CD4-positive, CD25-positive, alpha-beta regulatory T cell (primary cell): ENCODE data around the gene NUP188. TPM values are rescaled to one million over a fixed set of nuclear protein-coding genes. Genes with fewer than 3 reads are reported as not detected.

ENCODE experiments used
- ATAC-seq, 2 donors: fragments of 150-1000 bp; cut with Tn5 transposase; one replicate each; pipeline ENCODE4 v1.10.0; 2021; ENCODE audit warnings: low read depth in 2 of 2, moderate number of reproducible peaks in 2 of 2, moderate library complexity in 1 of 2
- DNase-seq, 3 donors: peaks; one replicate each; pipeline versions ENCODE4 v3.0.0 to v3.0.0-alpha.2; 2012 to 2022; ENCODE audit warnings: mixed read lengths in 1 of 3
- H3K27ac ChIP-seq: one replicate; pipeline ENCODE4 v1.7.0; 2013; ENCODE audit warnings: mild to moderate bottlenecking, low read length; ENCODE audit not compliant: insufficient read depth, poor library complexity, severe bottlenecking
- H3K27me3 ChIP-seq: one replicate; pipeline ENCODE4 v1.7.0; 2013; ENCODE audit warnings: low read length; ENCODE audit not compliant: control insufficient read depth, insufficient read depth
- H3K36me3 ChIP-seq: one replicate; pipeline ENCODE4 v1.7.0; 2013; ENCODE audit warnings: mild to moderate bottlenecking, low read length, moderate library complexity; ENCODE audit not compliant: control insufficient read depth, insufficient read depth
- H3K4me1 ChIP-seq: 2 replicates; pipeline ENCODE4 v1.7.0; 2013; ENCODE audit warnings: mild to moderate bottlenecking, low read length; ENCODE audit not compliant: insufficient read depth, control insufficient read depth, poor library complexity, severe bottlenecking
- H3K4me3 ChIP-seq: one replicate; pipeline ENCODE4 v1.7.0; 2013; ENCODE audit warnings: low read depth, mild to moderate bottlenecking, low read length, moderate library complexity
- H3K9me3 ChIP-seq, 2 experiments: 1 replicate in 1 of 2; 2 replicates in 1 of 2; pipeline ENCODE4 v1.7.0; 2013; ENCODE audit warnings: low read length in 2 of 2, mild to moderate bottlenecking in 1 of 2, moderate library complexity in 1 of 2; ENCODE audit not compliant: control insufficient read depth in 2 of 2
- H3K27ac Mint-ChIP-seq, 3 donors: one replicate each; pipeline ENCODE4 v1.8.0; 2020 to 2022; ENCODE audit warnings: mild to moderate bottlenecking in 3 of 3, mixed read lengths in 3 of 3, moderate library complexity in 2 of 3
- H3K27me3 Mint-ChIP-seq: one replicate; pipeline ENCODE4 v1.8.0; 2022; ENCODE audit warnings: mild to moderate bottlenecking, mixed read lengths
- H3K36me3 Mint-ChIP-seq: one replicate; pipeline ENCODE4 v1.8.0; 2020; ENCODE audit warnings: mixed read lengths
- H3K4me1 Mint-ChIP-seq, 4 donors: one replicate each; pipeline ENCODE4 v1.8.0; 2020 to 2022; ENCODE audit warnings: mixed read lengths in 4 of 4, mild to moderate bottlenecking in 1 of 4
- H3K4me3 Mint-ChIP-seq, 4 donors: one replicate each; pipeline ENCODE4 v1.8.0; 2020 to 2022; ENCODE audit warnings: mild to moderate bottlenecking in 4 of 4, mixed read lengths in 4 of 4, moderate library complexity in 3 of 4
- H3K9me3 Mint-ChIP-seq, 7 donors: one replicate each; pipeline ENCODE4 v1.8.0; 2020 to 2022; ENCODE audit warnings: mixed read lengths in 7 of 7, mild to moderate bottlenecking in 3 of 7, moderate library complexity in 2 of 7
- polyA plus RNA-seq, 4 donors: library from polyadenylated mRNA; unstranded; fragments of 300-500 nt; fragmentation: Illumina TruSeq; gene quantifications; one replicate each; pipeline ENCODE4 v1.2.3, GENCODE V29; 2021
- total RNA-seq: library from RNA; stranded (reverse); gene quantifications from one replicate; pipeline ENCODE4 v1.2.3, GENCODE V29; 2022

NUP188 gene
- total and polyA plus RNA-seq, 5 donors from 2014 or later: 20.8 to 74.3 (median 22.6) TPM

DNA sequence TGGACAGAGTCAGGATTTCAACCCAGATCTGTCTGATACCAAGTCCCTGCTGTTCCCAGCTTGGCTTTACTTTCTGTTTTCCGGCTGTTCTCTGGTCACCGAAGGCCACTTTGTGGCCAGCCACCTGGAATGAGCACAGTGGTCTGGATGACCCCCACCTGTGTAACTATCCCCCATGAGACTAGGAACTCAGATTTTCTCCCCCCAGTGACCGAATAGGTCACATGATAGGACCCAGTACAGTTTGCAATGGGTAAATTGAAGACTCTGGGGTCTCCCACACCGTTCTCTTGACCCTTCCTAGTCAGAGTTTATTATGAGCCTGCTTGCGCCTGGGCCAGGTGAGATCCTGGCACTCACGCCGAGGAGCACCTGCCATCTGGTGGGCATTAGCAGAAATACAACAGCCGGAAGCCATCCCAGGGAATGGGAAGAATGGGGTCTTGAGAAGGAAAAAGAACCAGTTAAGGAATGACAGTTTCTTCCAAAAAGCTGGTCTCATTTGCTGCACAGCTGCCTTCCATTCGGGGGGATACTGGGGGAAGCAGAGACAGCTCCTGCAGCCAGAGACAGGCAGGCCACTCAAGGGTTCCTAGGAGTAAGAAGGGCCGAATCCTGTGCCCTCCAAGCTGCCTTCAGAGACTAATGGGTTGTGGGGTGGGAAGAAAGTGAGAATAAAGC is 19.6 kb upstream of the NUP188 start:
- Histone ChIP-seq H3K4me3 (no peak overlapping the region), H3K36me3 (no peaks in the 10 kb centered on the region), H3K27me3 (no peaks in the 10 kb centered on the region), H3K9me3 (no peaks in the 10 kb centered on the region), H3K27ac (no peak overlapping the region), H3K4me1 (peaks cover 6% of the 10 kb centered on the region)
- peaks cover 4 to 23% (median 6%) of the 10 kb centered on the region in 4 donors for H3K4me1 Mint-ChIP-seq
- no peaks in the 10 kb centered on the region for H3K9me3 Mint-ChIP-seq
- peak; percentile 61 to 71 for ATAC-seq
- H3K27me3 Mint-ChIP-seq: peaks cover 5% of the 10 kb centered on the region
- H3K4me3 Mint-ChIP-seq: peak overlapping the region in 2 of 4 donors; percentile 4 to 35
- H3K36me3 Mint-ChIP-seq: no peaks in the 10 kb centered on the region
- peak overlapping the region in 2 of 3 donors; percentile 81 to 89 for H3K27ac Mint-ChIP-seq
- DNase-seq: peak; percentile 41 to 57 (median 50)

DNA sequence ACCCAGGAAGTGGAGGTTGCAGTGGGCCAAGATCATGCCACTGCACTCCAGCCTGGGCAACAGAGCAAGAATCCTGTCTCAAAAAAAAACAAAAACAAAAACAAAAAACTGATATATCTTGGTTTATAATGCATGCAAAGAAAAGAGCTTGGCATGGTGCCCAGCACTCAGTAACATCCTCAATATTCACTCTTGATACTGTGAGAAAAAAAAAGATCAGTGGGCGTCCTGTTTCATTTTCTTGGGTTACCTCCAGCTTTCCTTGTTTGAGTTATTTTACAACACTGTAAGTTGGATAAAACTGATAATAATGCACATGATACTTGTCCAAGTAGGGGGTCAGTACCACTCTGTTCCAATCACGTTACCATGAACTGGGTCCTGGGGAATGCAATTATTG is 18.9 kb upstream of the NUP188 start:
- H3K27ac Mint-ChIP-seq: no peak overlapping the region
- Histone ChIP-seq H3K36me3 (no peaks in the 10 kb centered on the region), H3K27me3 (no peaks in the 10 kb centered on the region), H3K9me3 (no peaks in the 10 kb centered on the region), H3K4me1 (peaks cover 6% of the 10 kb centered on the region), H3K4me3 (no peak overlapping the region), H3K27ac (no peak overlapping the region)
- ATAC-seq (no peak), DNase-seq (no peak)
- peaks cover 5% of the 10 kb centered on the region for H3K27me3 Mint-ChIP-seq
- H3K36me3 Mint-ChIP-seq: no peaks in the 10 kb centered on the region
- H3K9me3 Mint-ChIP-seq: no peaks in the 10 kb centered on the region
- peaks cover 4 to 19% (median 6%) of the 10 kb centered on the region in 4 donors for H3K4me1 Mint-ChIP-seq
- no peak overlapping the region for H3K4me3 Mint-ChIP-seq

DNA sequence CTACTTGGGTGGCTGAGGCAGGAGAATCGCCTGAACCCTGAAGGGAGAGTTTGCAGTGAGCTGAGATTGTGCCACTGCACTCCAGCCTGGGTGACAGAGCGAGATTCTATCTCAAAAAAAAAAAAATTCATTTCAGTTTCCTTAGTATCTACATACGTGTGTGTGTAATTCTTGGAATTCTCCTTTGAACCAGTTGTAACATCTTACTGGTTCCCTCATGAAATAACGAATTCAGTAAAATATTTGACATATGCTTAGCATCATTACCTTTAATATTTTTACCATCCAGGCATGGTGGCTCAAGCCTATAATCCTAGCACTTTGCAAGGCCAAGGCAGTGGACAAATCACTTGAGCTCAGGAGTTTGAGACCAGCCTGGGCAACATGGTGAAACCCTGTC is 17.9 kb upstream of the NUP188 start:
- ATAC-seq (no peak), DNase-seq (no peak)
- Mint-ChIP-seq H3K36me3 (no peaks in the 10 kb centered on the region), H3K27ac (no peak overlapping the region), H3K27me3 (peaks cover 5% of the 10 kb centered on the region), H3K4me3 (no peak overlapping the region), H3K9me3 (no peaks in the 10 kb centered on the region), H3K4me1 (peaks cover 4 to 19% (median 6%) of the 10 kb centered on the region in 4 donors)
- Histone ChIP-seq H3K36me3 (no peaks in the 10 kb centered on the region), H3K4me3 (no peak overlapping the region), H3K9me3 (no peaks in the 10 kb centered on the region), H3K4me1 (peaks cover 6% of the 10 kb centered on the region), H3K27ac (no peak overlapping the region), H3K27me3 (no peaks in the 10 kb centered on the region)

DNA sequence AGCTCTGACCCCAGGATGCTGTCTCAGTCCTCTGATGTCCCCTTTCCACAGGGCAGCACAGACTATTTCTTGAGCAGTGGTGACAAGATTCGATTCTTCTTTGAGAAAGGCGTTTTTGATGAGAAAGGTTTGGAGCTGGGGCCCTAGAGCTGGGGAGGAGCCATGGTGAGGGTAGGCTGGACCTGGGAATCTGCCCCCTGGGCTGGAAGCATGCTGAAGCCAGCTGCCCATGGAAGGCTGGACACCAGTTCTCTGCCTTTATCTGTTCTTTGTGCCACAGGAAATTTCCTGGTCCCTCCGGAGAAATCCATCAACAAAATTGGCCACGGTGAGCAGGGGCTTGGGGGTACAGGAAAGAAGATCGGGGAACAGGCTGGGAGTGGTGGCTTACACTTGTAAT is 13.8 kb upstream of the NUP188 start:
- Mint-ChIP-seq H3K4me3 (no peak overlapping the region), H3K9me3 (no peaks in the 10 kb centered on the region), H3K36me3 (no peaks in the 10 kb centered on the region), H3K27ac (no peak overlapping the region), H3K27me3 (no peaks in the 10 kb centered on the region), H3K4me1 (no peaks in the 10 kb centered on the region)
- no peak overlapping the region for H3K27ac ChIP-seq
- H3K4me3 ChIP-seq: no peak overlapping the region
- DNase-seq (no peak), ATAC-seq (no peak)
- H3K9me3 ChIP-seq: no peaks in the 10 kb centered on the region
- H3K4me1 ChIP-seq: no peaks in the 10 kb centered on the region
- no peaks in the 10 kb centered on the region for H3K27me3 ChIP-seq
- H3K36me3 ChIP-seq: no peaks in the 10 kb centered on the region

DNA sequence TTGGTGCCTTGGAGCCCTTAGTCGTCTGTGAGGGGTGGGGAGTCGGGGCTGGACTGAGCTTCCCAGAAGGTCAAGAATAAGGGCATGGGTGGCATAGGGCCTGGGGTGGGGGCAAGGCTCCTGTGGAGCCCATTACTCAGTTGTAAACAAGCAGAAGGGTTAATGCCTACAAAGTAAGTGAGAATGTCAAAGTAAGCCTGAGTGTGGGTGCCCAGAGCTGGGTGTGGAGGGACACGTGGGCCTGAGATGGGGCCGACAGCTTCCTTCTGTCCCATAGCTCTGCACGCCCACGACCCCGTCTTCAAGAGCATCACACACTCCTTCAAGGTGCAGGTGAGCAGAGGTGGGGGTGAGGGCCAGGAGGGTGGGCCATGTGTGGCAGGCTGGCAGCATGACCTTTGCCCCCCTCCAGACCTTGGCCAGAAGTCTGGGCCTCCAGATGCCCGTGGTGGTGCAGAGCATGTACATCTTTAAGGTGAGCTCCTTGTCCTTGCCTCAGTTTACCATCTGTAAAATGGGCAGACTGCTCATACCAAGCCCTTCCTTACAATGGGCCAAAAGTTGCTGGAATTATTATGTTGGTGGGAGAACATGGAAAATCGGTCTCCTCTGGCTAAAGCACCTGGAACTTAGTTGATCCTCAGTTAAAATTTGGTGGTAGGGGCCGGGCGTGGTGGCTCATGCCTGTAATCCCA is 11.2 kb upstream of the NUP188 start:
- no peaks in the 10 kb centered on the region for H3K4me1 ChIP-seq
- no peaks in the 10 kb centered on the region for H3K9me3 ChIP-seq
- H3K27me3 ChIP-seq: no peaks in the 10 kb centered on the region
- H3K27ac Mint-ChIP-seq: no peak overlapping the region
- H3K36me3 Mint-ChIP-seq: no peaks in the 10 kb centered on the region
- ATAC-seq (no peak), DNase-seq (no peak)
- H3K36me3 ChIP-seq: no peaks in the 10 kb centered on the region
- no peak overlapping the region for H3K27ac ChIP-seq
- H3K4me3 ChIP-seq: no peak overlapping the region
- no peaks in the 10 kb centered on the region for H3K27me3 Mint-ChIP-seq
- no peak overlapping the region for H3K4me3 Mint-ChIP-seq
- no peaks in the 10 kb centered on the region for H3K9me3 Mint-ChIP-seq
- H3K4me1 Mint-ChIP-seq: no peaks in the 10 kb centered on the region

DNA sequence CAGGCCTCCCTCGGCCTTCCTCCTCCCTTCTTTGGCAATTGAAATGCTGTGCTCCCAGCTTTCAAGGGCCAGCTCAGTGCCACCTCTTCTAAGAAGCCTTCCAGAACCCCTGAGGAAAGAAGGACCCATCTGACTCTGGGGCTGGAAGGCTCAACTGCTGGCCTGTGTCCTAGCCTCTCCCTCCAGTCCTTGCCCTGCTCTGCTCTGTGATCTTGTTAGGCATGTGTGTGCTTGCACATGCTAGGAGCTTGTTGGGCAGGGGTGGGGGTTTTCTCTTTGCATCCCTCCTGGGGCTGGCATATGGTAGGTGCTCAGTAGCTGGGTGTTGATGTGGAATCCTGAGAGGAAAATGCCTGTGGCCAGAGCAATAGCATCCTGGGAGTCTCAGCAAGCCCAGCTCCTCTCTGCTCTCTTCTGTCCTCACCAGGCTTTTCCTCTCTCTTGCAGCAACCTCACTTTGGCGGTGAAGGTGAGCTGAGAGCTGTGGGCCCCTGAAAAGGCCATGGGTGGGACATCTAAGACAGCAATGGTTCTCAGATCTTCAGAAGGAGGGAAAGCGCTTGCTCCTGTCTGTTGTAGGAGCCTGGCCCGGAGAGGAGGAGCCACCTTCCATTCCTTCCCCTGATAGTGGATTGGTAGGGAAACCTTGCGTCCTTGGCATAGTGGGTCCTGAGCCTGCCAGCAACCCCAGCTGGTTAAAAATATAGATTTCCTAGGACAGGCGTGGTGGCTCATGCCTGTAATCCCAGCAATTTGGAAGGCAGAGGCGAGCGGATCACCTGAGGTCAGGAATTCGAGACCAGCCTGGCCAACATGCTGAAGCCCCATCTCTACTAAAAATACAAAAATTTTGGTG is 10.0 kb upstream of the NUP188 start:
- no peaks in the 10 kb centered on the region for H3K9me3 ChIP-seq
- H3K27ac ChIP-seq: no peak overlapping the region
- DNase-seq: no peak
- Mint-ChIP-seq H3K27ac (no peak overlapping the region), H3K4me1 (no peaks in the 10 kb centered on the region), H3K9me3 (no peaks in the 10 kb centered on the region), H3K36me3 (no peaks in the 10 kb centered on the region), H3K27me3 (no peaks in the 10 kb centered on the region), H3K4me3 (no peak overlapping the region)
- H3K4me1 ChIP-seq: no peaks in the 10 kb centered on the region
- H3K36me3 ChIP-seq: no peaks in the 10 kb centered on the region
- no peak overlapping the region for H3K4me3 ChIP-seq
- H3K27me3 ChIP-seq: no peaks in the 10 kb centered on the region
- no peak for ATAC-seq

DNA sequence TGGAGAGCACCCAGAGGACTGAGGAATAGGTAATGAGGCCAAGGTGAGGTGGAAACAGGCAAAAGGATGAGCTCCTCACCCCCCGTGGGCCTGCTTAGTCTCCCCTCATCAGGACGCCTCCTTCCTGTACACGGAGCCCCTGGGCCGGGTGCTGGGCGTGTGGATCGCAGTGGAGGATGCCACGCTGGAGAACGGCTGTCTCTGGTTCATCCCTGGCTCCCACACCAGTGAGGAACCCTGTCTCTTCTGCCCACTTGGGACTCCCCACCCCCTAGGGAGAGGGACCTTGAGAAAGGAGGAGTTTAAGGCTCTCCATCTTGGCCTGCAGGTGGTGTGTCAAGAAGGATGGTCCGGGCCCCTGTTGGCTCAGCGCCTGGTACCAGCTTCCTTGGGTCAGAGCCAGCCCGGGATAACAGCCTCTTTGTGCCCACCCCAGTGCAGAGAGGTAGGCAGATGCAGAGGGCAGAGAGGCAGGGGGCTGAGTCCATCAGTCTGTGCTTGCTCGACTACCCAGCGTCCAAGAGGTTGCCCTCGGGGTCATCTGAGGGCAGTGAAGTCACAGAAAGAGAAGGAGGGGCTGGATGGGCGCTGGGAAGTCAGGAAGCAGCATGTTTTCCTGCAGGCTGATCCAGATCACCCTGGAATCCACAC is 7.1 kb upstream of the NUP188 start:
- Histone ChIP-seq H3K36me3 (no peaks in the 10 kb centered on the region), H3K9me3 (no peaks in the 10 kb centered on the region), H3K4me1 (no peaks in the 10 kb centered on the region), H3K27ac (no peak overlapping the region), H3K4me3 (no peak overlapping the region), H3K27me3 (no peaks in the 10 kb centered on the region)
- ATAC-seq (no peak), DNase-seq (no peak)
- Mint-ChIP-seq H3K27me3 (no peaks in the 10 kb centered on the region), H3K4me3 (no peak overlapping the region), H3K9me3 (no peaks in the 10 kb centered on the region), H3K4me1 (peaks cover 0 to 2% (median 0%) of the 10 kb centered on the region in 4 donors), H3K36me3 (peaks cover under 1% of the 10 kb centered on the region), H3K27ac (peak overlapping the region in 1 of 3 donors; percentile 59)
